ENCODE results near the gene KDM5B.

Gene KDM5B

GRCh38 chr1:202711949-202712635 is 96.1 kb downstream of the KDM5B start:
- DNase-seq (ENCODE audit: low read depth) = no peak

GRCh38 chr1:202710070-202711045 is 97.9 kb downstream of the KDM5B start, which contains the start of gene SYT2:
TSS of gene SYT2 (minus strand) at chr1:202710454. CDS start at chr1:202605772, 104,682 bp downstream.
- DNase-seq (ENCODE audit: low read depth) = no peak

- DNase-seq (ENCODE audit: low read depth) = no peak
These were observed 98.8 kb downstream of the KDM5B start for GRCh38 chr1:202709276-202710041.

- no peak for DNase-seq (ENCODE audit: low read depth)
These were observed 99.6 kb downstream of the KDM5B start for GRCh38 chr1:202708456-202709275.

- DNase-seq (ENCODE audit: low read depth) = no peak
These were observed 101.4 kb downstream of the KDM5B start for GRCh38 chr1:202706851-202707250.

GRCh38 chr1:202704601-202705000 is 103.6 kb downstream of the KDM5B start:
- no peak for DNase-seq (ENCODE audit: low read depth)

- DNase-seq (ENCODE audit: low read depth) = no peak
These were observed 105.0 kb downstream of the KDM5B start for GRCh38 chr1:202703191-202703590.

- no peak for DNase-seq (ENCODE audit: low read depth)
These were observed 106.1 kb downstream of the KDM5B start for GRCh38 chr1:202702088-202702487.

GRCh38 chr1:202701200-202701599 is 107.0 kb downstream of the KDM5B start:
- DNase-seq (ENCODE audit: low read depth) = no peak

- no peak for DNase-seq (ENCODE audit: low read depth)
These were observed 108.2 kb downstream of the KDM5B start for GRCh38 chr1:202700061-202700460.

- DNase-seq (ENCODE audit: low read depth) = no peak
These were observed 109.9 kb downstream of the KDM5B start for GRCh38 chr1:202698276-202698675.

GRCh38 chr1:202697038-202697437 is 111.2 kb downstream of the KDM5B start:
- DNase-seq (ENCODE audit: low read depth) = no peak

- DNase-seq (ENCODE audit: low read depth) = no peak
These were observed 113.9 kb downstream of the KDM5B start for GRCh38 chr1:202694314-202694713.

GRCh38 chr1:202692959-202693555 is 115.2 kb downstream of the KDM5B start:
- peak; percentile 50 for DNase-seq (ENCODE audit: low read depth)

- DNase-seq (ENCODE audit: low read depth) = no peak
These were observed 116.4 kb downstream of the KDM5B start for GRCh38 chr1:202691816-202692215.

- no peak for DNase-seq (ENCODE audit: low read depth)
These were observed 118.5 kb downstream of the KDM5B start for GRCh38 chr1:202689493-202690342.

GRCh38 chr1:202689082-202689481 is 119.1 kb downstream of the KDM5B start:
- DNase-seq (ENCODE audit: low read depth) = no peak

- DNase-seq (ENCODE audit: low read depth) = no peak
These were observed 119.8 kb downstream of the KDM5B start for GRCh38 chr1:202688401-202688800.

GRCh38 chr1:202687798-202688197 is 120.4 kb downstream of the KDM5B start:
- no peak for DNase-seq (ENCODE audit: low read depth)

- no peak for DNase-seq (ENCODE audit: low read depth)
These were observed 120.9 kb downstream of the KDM5B start for GRCh38 chr1:202687370-202687769.

Data from stimulated activated CD8-positive, alpha-beta memory T cell treated with anti-CD3 and anti-CD28 coated beads, Interleukin-12 subunit alpha, Interleukin-12 subunit beta, amount 100 ng/mL, for 1 hour (primary cell).